HepG2 (cell line): ENCODE results near the gene NUP214. TPM values are rescaled to one million over a fixed set of nuclear protein-coding genes. Genes with fewer than 3 reads are reported as not detected.

Experiments
- ATAC-seq: fragments of 200-7000 bp; cut with Tn5 transposase; 3 replicates; pipeline ENCODE4 v1.9.1; 2020; ENCODE audit warnings: mild to moderate bottlenecking, moderate library complexity
- BruUV-seq: library from RNA; stranded (reverse); fragments of 400-500 nt; replicated peaks from 2 replicates; lab custom pipeline; 2021; lab: Mats Ljungman, UMichigan
- CTCF ChIA-PET: fragments of 300-600 bp; formaldehyde crosslinking; extraction: SDS; loops from one replicate; lab custom pipeline; 2021; ENCODE audit warnings: low total read pairs, inconsistent platforms, low intra/inter-chr PET ratio; lab: Yijun Ruan, JAX
- POLR2A ChIA-PET: fragments of 350-600 bp; sonication (Branson Sonifier 250); formaldehyde crosslinking; loops from one replicate; lab custom pipeline; 2020; ENCODE audit warnings: antibody characterized with exemption, inconsistent platforms; lab: Yijun Ruan, JAX
- DNase-seq: peaks from one replicate; pipeline ENCODE4 v3.0.0-alpha.2; 2015; ENCODE audit warnings: low spot score
- FAIRE-seq: peaks from 3 replicates; lab custom pipeline; 2011; peaks lifted over from hg19 to GRCh38; lab: Jason Lieb, UNC
- H2AFZ ChIP-seq: one replicate; pipeline ENCODE4 v1.6.1; 2011; ENCODE audit warnings: low read length, inconsistent platforms
- H3K27ac ChIP-seq: fragments of 300-600 bp; 3 replicates; pipeline ENCODE4 v1.8.0; 2011; ENCODE audit warnings: mixed run types, mild to moderate bottlenecking, mixed read lengths, low read length, inconsistent platforms; ENCODE audit not compliant: insufficient read depth; ENCODE audit errors: extremely low read length
- H3K27me3 ChIP-seq, 2 experiments: fragments of 200-600 bp in 1 of 2; 2 replicates in 1 of 2; 3 replicates in 1 of 2; pipeline versions ENCODE4 v1.6.0 to v1.8.0; 2011; ENCODE audit warnings: low read length in 2 of 2, mild to moderate bottlenecking in 2 of 2, moderate library complexity in 2 of 2, inconsistent platforms in 1 of 2; ENCODE audit not compliant: insufficient read depth in 2 of 2, control insufficient read depth in 1 of 2
- H3K36me3 ChIP-seq, 2 experiments: fragments of 200-600 bp in 1 of 2; replicated peaks in 1 of 2; 2 replicates in 1 of 2; 3 replicates in 1 of 2; pipeline versions ENCODE4 v1.5.1 to v1.8.0; 2011; ENCODE audit warnings: low read length in 2 of 2, inconsistent platforms in 1 of 2; ENCODE audit not compliant: insufficient read depth in 2 of 2, control insufficient read depth in 1 of 2
- H3K4me1 ChIP-seq: 2 replicates; pipeline ENCODE4 v1.5.1; 2012; ENCODE audit warnings: low read length, inconsistent platforms; ENCODE audit not compliant: insufficient read depth
- H3K4me2 ChIP-seq: 2 replicates; pipeline ENCODE4 v1.6.0; 2011; ENCODE audit warnings: low read depth, low read length, inconsistent platforms
- H3K4me3 ChIP-seq, 3 experiments: fragments of 200-600 bp in 1 of 3; sonication (generic), shearing (Covaris generic) in 1 of 3; replicated peaks in 1 of 3; 2 replicates each; pipeline ENCODE4 v1.5.1; 2011 to 2016; ENCODE audit warnings: low read length in 3 of 3, inconsistent platforms in 2 of 3, low read depth in 2 of 3, mild to moderate bottlenecking in 2 of 3, control low read depth in 1 of 3, mixed read lengths in 1 of 3; ENCODE audit not compliant: insufficient read depth in 1 of 3
- H3K79me2 ChIP-seq: one replicate; pipeline ENCODE4 v1.6.1; 2011; ENCODE audit warnings: low read length, inconsistent platforms; ENCODE audit not compliant: insufficient read depth
- H3K9ac ChIP-seq: 2 replicates; pipeline ENCODE4 v1.6.0; 2011; ENCODE audit warnings: mild to moderate bottlenecking, low read depth, low read length, inconsistent platforms; ENCODE audit not compliant: insufficient read depth
- H3K9me3 ChIP-seq: 2 replicates; pipeline ENCODE4 v1.5.1; 2012; ENCODE audit warnings: mild to moderate bottlenecking, low read length
- H4K20me1 ChIP-seq: 2 replicates; pipeline ENCODE4 v1.6.0; 2011; ENCODE audit warnings: inconsistent platforms, mild to moderate bottlenecking, low read length, moderate library complexity; ENCODE audit not compliant: insufficient read depth
- FOXA1 ChIP-seq, 2 experiments: fragments of 450-650 bp in 1 of 2; sonication (generic) in 1 of 2; formaldehyde crosslinking in 1 of 2; IDR thresholded peaks; 2 replicates each; pipeline versions ENCODE4 v1.4.0 to v1.6.1; 2016 to 2020; ENCODE audit warnings: missing genetic modification reagents in 1 of 2
- HINFP ChIP-seq: sonication (generic); formaldehyde crosslinking; IDR thresholded peaks from 2 replicates; pipeline ENCODE4 v1.4.0; 2020; ENCODE audit warnings: low read depth, mild to moderate bottlenecking, missing genetic modification reagents
- JUNB ChIP-seq: sonication (generic); formaldehyde crosslinking; IDR thresholded peaks from 2 replicates; pipeline ENCODE4 v1.8.0; 2022; ENCODE audit warnings: missing genetic modification reagents, mild to moderate bottlenecking, borderline replicate concordance
- MTA1 ChIP-seq: sonication (generic); formaldehyde crosslinking; IDR thresholded peaks from 2 replicates; pipeline ENCODE4 v1.4.0; 2020; ENCODE audit warnings: missing genetic modification reagents, mild to moderate bottlenecking, borderline replicate concordance
- NKX3-1 ChIP-seq: sonication (generic); formaldehyde crosslinking; IDR thresholded peaks from 2 replicates; pipeline ENCODE4 v1.5.0; 2020; ENCODE audit warnings: missing genetic modification reagents
- PLRG1 ChIP-seq: fragments of 450-650 bp; conservative IDR thresholded peaks from 2 replicates; pipeline ENCODE4 v1.6.1; 2016
- TEAD2 ChIP-seq: sonication (generic); formaldehyde crosslinking; IDR thresholded peaks from 2 replicates; pipeline ENCODE4 v1.9.0; 2021; ENCODE audit warnings: missing genetic modification reagents
- TFE3 ChIP-seq: IDR thresholded peaks from 2 replicates; pipeline ENCODE4 v1.6.1; 2016
- ZBTB7A ChIP-seq: sonication (generic); formaldehyde crosslinking; IDR thresholded peaks from 2 replicates; pipeline ENCODE4 v1.8.0; 2022; ENCODE audit warnings: mild to moderate bottlenecking, missing genetic modification reagents
- ZFP62 ChIP-seq: sonication (generic); formaldehyde crosslinking; IDR thresholded peaks from 2 replicates; pipeline ENCODE4 v1.4.0; 2020; ENCODE audit warnings: missing genetic modification reagents
- ZNF660 ChIP-seq: sonication (generic); formaldehyde crosslinking; IDR thresholded peaks from 2 replicates; pipeline ENCODE4 v1.5.1; 2020; ENCODE audit warnings: mild to moderate bottlenecking, low read depth, missing genetic modification reagents, borderline replicate concordance
- ZNF749 ChIP-seq: sonication (generic); formaldehyde crosslinking; IDR thresholded peaks from 2 replicates; pipeline ENCODE4 v1.8.0; 2022; ENCODE audit warnings: mild to moderate bottlenecking, missing genetic modification reagents, moderate library complexity, borderline replicate concordance
- ZNF883 ChIP-seq: sonication (generic); formaldehyde crosslinking; IDR thresholded peaks from 2 replicates; pipeline ENCODE4 v1.5.1; 2020; ENCODE audit warnings: mild to moderate bottlenecking, missing genetic modification reagents; ENCODE audit errors: not compliant biosample characterization
- WGBS: methylation state at CpG from one replicate; pipeline ENCODE4 v1.1.6; 2017; ENCODE audit warnings: low lambda C conversion rate; 5-methylcytosine and 5-hydroxymethylcytosine counted together
- in situ Hi-C: cut with HindIII; loops from 2 replicates; pipeline ENCODE4 v1.10.0; 2017; ENCODE audit warnings: low pct_unique_long_range_greater_than_20kb; ENCODE audit not compliant: extremely low pct_ligation_motif_present
- intact Hi-C: fragments of 100-400 bp; cut with micrococcal nuclease; formaldehyde crosslinking; loops from one replicate; pipeline ENCODE4 v1.10.0; 2022; ENCODE audit not compliant: unreplicated experiment
- polyA plus RNA-seq, 8 experiments: library from polyadenylated mRNA; depleted of rRNA in 3 of 8; stranded (reverse) in 7 of 8; unstranded in 1 of 8; fragments of >200 nt; fragmentation: Illumina TruSeq in 4 of 8; extraction: Trizol in 4 of 8; gene quantifications; 2 replicates each; pipeline versions ENCODE4 v1.2.1 to v1.2.3, GENCODE V29; 2011 to 2016; ENCODE audit warnings: low read depth in 4 of 8, missing spikeins in 1 of 8, mixed read lengths in 1 of 8; ENCODE audit not compliant: insufficient read depth in 1 of 8
- total RNA-seq, 5 experiments: library from RNA; depleted of rRNA; stranded (reverse); fragments of >200 nt; fragmentation: Illumina TruSeq; extraction: Trizol; gene quantifications; 2 replicates each; pipeline ENCODE4 v1.2.3, GENCODE V29; 2016; ENCODE audit warnings: low read depth in 1 of 5
- TF ChIP-seq, protein P1 (sequence below): sonication (generic); formaldehyde crosslinking; IDR thresholded peaks from 2 replicates; pipeline ENCODE4 v1.4.0; 2020; ENCODE audit warnings: missing genetic modification reagents, borderline replicate concordance
- TF ChIP-seq, protein P2 (sequence below): sonication (generic); formaldehyde crosslinking; IDR thresholded peaks from 2 replicates; pipeline ENCODE4 v1.5.0; 2020; ENCODE audit warnings: missing genetic modification reagents

NUP214 gene
- total and polyA plus RNA-seq, 2 of the 13 experiments (the other 11 are each of a cell fraction or from before 2014, with no cell fraction given) = 8.4 to 16.0 TPM

DNA sequence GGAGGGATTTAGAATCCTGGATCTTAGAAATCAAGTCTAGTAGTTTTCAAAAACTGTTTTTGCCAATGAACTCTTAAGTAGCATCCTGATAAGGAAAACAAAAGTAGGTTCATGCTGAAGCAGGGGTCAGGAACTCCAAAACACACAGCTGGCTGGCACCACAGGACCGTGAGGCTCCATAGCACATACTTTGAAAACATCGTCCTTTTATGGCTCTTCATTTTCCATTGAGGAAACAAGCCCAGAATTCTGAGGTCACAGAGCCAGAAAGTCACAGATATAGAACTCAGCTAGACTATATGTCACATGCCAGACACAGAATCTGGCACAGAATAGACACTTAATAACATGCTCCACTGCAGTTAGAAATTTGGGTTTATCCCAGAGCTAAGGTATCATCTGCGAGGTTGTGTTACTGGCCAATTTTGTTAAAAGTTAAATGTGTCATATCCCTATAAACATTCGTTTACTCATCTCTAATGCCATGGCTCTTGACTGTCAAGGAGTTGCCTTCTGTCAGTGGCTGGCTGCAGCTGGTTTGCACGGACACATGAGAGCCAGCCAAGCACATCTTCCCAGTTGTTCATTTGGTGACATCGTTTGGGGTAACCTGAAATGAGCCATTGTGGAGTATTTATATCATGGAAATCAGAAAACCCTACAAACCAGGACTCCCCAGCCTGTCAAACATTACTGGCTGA, 92.1 kb downstream of the NUP214 start (continued):
- no peak for TF ChIP-seq TEAD2 (CRISPR knock-in tag)
- no peak for TF ChIP-seq MTA1 (CRISPR knock-in tag)

- FAIRE-seq = no peak
- TF ChIP-seq ZFP62 (CRISPR knock-in tag) = no peak
- no peak for TF ChIP-seq JUNB (CRISPR knock-in tag)
- TF ChIP-seq, protein P1, sequence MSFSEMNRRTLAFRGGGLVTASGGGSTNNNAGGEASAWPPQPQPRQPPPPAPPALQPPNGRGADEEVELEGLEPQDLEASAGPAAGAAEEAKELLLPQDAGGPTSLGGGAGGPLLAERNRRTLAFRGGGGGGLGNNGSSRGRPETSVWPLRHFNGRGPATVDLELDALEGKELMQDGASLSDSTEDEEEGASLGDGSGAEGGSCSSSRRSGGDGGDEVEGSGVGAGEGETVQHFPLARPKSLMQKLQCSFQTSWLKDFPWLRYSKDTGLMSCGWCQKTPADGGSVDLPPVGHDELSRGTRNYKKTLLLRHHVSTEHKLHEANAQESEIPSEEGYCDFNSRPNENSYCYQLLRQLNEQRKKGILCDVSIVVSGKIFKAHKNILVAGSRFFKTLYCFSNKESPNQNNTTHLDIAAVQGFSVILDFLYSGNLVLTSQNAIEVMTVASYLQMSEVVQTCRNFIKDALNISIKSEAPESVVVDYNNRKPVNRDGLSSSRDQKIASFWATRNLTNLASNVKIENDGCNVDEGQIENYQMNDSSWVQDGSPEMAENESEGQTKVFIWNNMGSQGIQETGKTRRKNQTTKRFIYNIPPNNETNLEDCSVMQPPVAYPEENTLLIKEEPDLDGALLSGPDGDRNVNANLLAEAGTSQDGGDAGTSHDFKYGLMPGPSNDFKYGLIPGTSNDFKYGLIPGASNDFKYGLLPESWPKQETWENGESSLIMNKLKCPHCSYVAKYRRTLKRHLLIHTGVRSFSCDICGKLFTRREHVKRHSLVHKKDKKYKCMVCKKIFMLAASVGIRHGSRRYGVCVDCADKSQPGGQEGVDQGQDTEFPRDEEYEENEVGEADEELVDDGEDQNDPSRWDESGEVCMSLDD = no peak
- TF ChIP-seq ZNF660 (CRISPR knock-in tag) = no peak
- TF ChIP-seq ZNF883 (CRISPR knock-in tag) = no peak
- TF ChIP-seq PLRG1 = no peak
- no peak for TF ChIP-seq NKX3-1 (CRISPR knock-in tag)
- no peak for TF ChIP-seq ZBTB7A (CRISPR knock-in tag)
- TF ChIP-seq, protein P2, sequence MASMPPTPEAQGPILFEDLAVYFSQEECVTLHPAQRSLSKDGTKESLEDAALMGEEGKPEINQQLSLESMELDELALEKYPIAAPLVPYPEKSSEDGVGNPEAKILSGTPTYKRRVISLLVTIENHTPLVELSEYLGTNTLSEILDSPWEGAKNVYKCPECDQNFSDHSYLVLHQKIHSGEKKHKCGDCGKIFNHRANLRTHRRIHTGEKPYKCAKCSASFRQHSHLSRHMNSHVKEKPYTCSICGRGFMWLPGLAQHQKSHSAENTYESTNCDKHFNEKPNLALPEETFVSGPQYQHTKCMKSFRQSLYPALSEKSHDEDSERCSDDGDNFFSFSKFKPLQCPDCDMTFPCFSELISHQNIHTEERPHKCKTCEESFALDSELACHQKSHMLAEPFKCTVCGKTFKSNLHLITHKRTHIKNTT (CRISPR knock-in tag) = no peak
- no peak for TF ChIP-seq TFE3 (CRISPR knock-in tag)
- no peak for TF ChIP-seq FOXA1 (IDR thresholded peaks at IDR 0.05)
- no peak for TF ChIP-seq FOXA1 (CRISPR knock-in tag; IDR thresholded peaks at IDR 0.05)
- TF ChIP-seq ZNF749 (CRISPR knock-in tag) = no peak
- TF ChIP-seq HINFP (CRISPR knock-in tag) = no peak
- TF ChIP-seq, all 625 proteins: peak for 0
- no peaks in the 10 kb centered on the region for H3K27me3 ChIP-seq
These were observed 93.0 kb downstream of the NUP214 start for GRCh38 chr9:131218370-131218769.

More at GRCh38 chr9:131218370-131218769, 93.0 kb downstream of the NUP214 start:
- no peaks in the 10 kb centered on the region for H4K20me1 ChIP-seq
- no peak overlapping the region for H3K9ac ChIP-seq
- ChIA-PET POLR2A (no interaction called here), CTCF (no interaction called here)
- H2AFZ ChIP-seq = no peak overlapping the region
- intact Hi-C loops = no loop called here
- ATAC-seq = no peak
- no peak overlapping the region for H3K27ac ChIP-seq
- no TSS peak for BruUV-seq
- no peak overlapping the region for H3K4me2 ChIP-seq
- WGBS = 91% methylated on average over 5 of the region's 5 CpGs
- in situ Hi-C loops = no loop called here
- peaks cover 5 to 47% of the 10 kb centered on the region in 2 experiments for H3K36me3 ChIP-seq
- no peaks in the 10 kb centered on the region for H3K79me2 ChIP-seq
- no peak overlapping the region for H3K4me3 ChIP-seq
- H3K4me1 ChIP-seq = no peaks in the 10 kb centered on the region
- H3K9me3 ChIP-seq = no peaks in the 10 kb centered on the region
- no peak for DNase-seq
